HL-60 (cell line): ENCODE measurements around the gene FBXO42.
A peak's percentile ranks its signal among the peaks of the same experiment; 100 is the strongest.

Source experiments
- DNase-seq, 2 experiments: peaks; one replicate each; pipeline ENCODE4 v3.0.0-alpha.2; 2010 to 2020; ENCODE audit warnings: low read depth in 1 of 2, low spot score in 1 of 2
- H3K27ac ChIP-seq: fragments of 250-450 bp; sonication (Bioruptor Pico); replicated peaks from 2 replicates; pipeline ENCODE4 v1.5.1; 2020; ENCODE audit warnings: mild to moderate bottlenecking, moderate library complexity
- H3K27me3 ChIP-seq: fragments of 250-450 bp; sonication (Bioruptor Pico); 2 replicates; pipeline ENCODE4 v1.5.1; 2021; ENCODE audit warnings: mild to moderate bottlenecking, moderate library complexity; ENCODE audit not compliant: insufficient read depth, poor library complexity, severe bottlenecking
- H3K4me3 ChIP-seq: replicated peaks from 2 replicates; pipeline ENCODE4 v1.5.1; 2011; ENCODE audit warnings: mild to moderate bottlenecking, control low read depth, low read length; ENCODE audit not compliant: insufficient read depth
- CTCF ChIP-seq: IDR thresholded peaks from one replicate; pipeline ENCODE4 v1.5.1; 2011; ENCODE audit warnings: low read length, control low read depth, inconsistent platforms; ENCODE audit not compliant: insufficient read depth
- GABPA ChIP-seq: IDR thresholded peaks from 2 replicates; pipeline ENCODE4 v1.6.1; 2012; ENCODE audit warnings: low read depth
- POLR2AphosphoS5 ChIP-seq: IDR thresholded peaks from 2 replicates; pipeline ENCODE4 v1.6.1; 2012; ENCODE audit warnings: low read depth
- REST ChIP-seq: IDR thresholded peaks from 2 replicates; pipeline ENCODE4 v1.6.1; 2012; ENCODE audit warnings: low read depth; ENCODE audit not compliant: insufficient replicate concordance
- SPI1 ChIP-seq: IDR thresholded peaks from 2 replicates; pipeline ENCODE4 v1.6.1; 2012; ENCODE audit warnings: low read depth, mild to moderate bottlenecking, borderline replicate concordance

The FBXO42 gene

GRCh38 chr1:16354619-16355018 lies 2.3 kb upstream of the FBXO42 start:
- DNase-seq, result no peak
- no peaks in the 10 kb centered on the region for H3K27me3 ChIP-seq
- H3K4me3 ChIP-seq, result no peak overlapping the region
- no peak for TF ChIP-seq CTCF
- TF ChIP-seq POLR2AphosphoS5, result no peak
- TF ChIP-seq GABPA, result no peak
- no peak for TF ChIP-seq SPI1
- no peak for TF ChIP-seq REST
- no peak overlapping the region for H3K27ac ChIP-seq

GRCh38 chr1:16352842-16353535 lies 709 bp upstream of the FBXO42 start:
- DNase-seq, result no peak
- H3K27me3 ChIP-seq, result no peaks in the 10 kb centered on the region
- TF ChIP-seq POLR2AphosphoS5 (no peak), REST (no peak), GABPA (no peak), SPI1 (no peak), CTCF (no peak)

GRCh38 chr1:16351456-16351993 lies 755 bp downstream of the FBXO42 start:
- no peaks in the 10 kb centered on the region for H3K27me3 ChIP-seq
- H3K4me3 ChIP-seq, result peak overlapping the region; percentile 79
- H3K27ac ChIP-seq, result peak overlapping the region; percentile 85
- TF ChIP-seq CTCF, result no peak
- TF ChIP-seq SPI1, result peak; percentile 43; the same call in 1 of the 2 replicates
- TF ChIP-seq POLR2AphosphoS5, result no peak
- TF ChIP-seq REST, result no peak
- no peak for TF ChIP-seq GABPA
- no peak for DNase-seq

More at GRCh38 chr1:16352842-16353535, 709 bp upstream of the FBXO42 start:
- H3K4me3 ChIP-seq, result peak overlapping the region; percentile 45
- H3K27ac ChIP-seq, result peak overlapping the region; percentile 85
